Activated naive CD4-positive, alpha-beta T cell treated with anti-CD3 and anti-CD28 coated beads, Interleukin-2, amount 50 U/mL, for 72 hours (primary cell): Measurements from ENCODE around the gene FAF1. TPM values are rescaled to one million over a fixed set of nuclear protein-coding genes. Genes with fewer than 3 reads are reported as not detected.
A peak's percentile ranks its signal among the peaks of the same experiment; 100 is the strongest.

ENCODE experiments used
- ATAC-seq, 2 donors: fragments of 150-1000 bp; cut with Tn5 transposase; 2 replicates each; pipeline ENCODE4 v1.10.0; 2021; ENCODE audit warnings: mild to moderate bottlenecking in 2 of 2, moderate library complexity in 2 of 2
- DNase-seq, 2 donors: peaks; one replicate each; pipeline ENCODE4 v3.0.0; 2021 to 2022; ENCODE audit warnings: low spot score in 2 of 2
- H3K27ac Mint-ChIP-seq, 2 donors: one replicate each; pipeline ENCODE4 v1.8.0; 2022; ENCODE audit warnings: mild to moderate bottlenecking in 2 of 2, mixed read lengths in 2 of 2
- H3K36me3 Mint-ChIP-seq, 2 donors: one replicate each; pipeline ENCODE4 v1.8.0; 2022; ENCODE audit warnings: mixed read lengths in 2 of 2
- H3K9me3 Mint-ChIP-seq, 2 donors: one replicate each; pipeline ENCODE4 v1.8.0; 2022; ENCODE audit warnings: mixed read lengths in 2 of 2
- total RNA-seq, 2 donors: library from RNA; stranded (reverse); gene quantifications; one replicate each; pipeline ENCODE4 v1.2.3, GENCODE V29; 2022

Gene FAF1
- total RNA-seq, 2 donors from 2014 or later: 58.1 to 101 TPM

DNA sequence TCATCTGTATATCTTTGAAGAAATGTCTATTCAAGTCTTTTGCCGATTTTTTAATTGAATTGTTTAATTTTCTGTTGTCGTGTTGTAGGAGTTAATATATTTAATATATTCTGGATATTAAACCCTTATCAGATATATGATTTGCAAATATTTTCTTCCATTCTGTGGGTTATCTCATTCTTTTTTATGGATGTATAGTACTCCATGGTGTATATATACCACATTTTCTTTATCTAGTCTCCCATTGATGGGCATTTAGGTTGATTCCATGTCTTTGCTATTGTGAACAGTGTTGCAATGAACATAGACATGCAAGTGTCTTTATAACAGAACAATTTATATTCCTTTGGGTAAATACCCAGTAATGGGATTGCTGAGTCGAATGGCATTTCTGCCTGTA, 436.5 kb downstream of the FAF1 start:
- ATAC-seq (no peak), DNase-seq (no peak)
- H3K9me3 Mint-ChIP-seq: peaks cover 10 to 14% of the 10 kb centered on the region in 2 donors
- H3K36me3 Mint-ChIP-seq: peaks cover 37 to 38% of the 10 kb centered on the region in 2 donors
- no peak overlapping the region for H3K27ac Mint-ChIP-seq

DNA sequence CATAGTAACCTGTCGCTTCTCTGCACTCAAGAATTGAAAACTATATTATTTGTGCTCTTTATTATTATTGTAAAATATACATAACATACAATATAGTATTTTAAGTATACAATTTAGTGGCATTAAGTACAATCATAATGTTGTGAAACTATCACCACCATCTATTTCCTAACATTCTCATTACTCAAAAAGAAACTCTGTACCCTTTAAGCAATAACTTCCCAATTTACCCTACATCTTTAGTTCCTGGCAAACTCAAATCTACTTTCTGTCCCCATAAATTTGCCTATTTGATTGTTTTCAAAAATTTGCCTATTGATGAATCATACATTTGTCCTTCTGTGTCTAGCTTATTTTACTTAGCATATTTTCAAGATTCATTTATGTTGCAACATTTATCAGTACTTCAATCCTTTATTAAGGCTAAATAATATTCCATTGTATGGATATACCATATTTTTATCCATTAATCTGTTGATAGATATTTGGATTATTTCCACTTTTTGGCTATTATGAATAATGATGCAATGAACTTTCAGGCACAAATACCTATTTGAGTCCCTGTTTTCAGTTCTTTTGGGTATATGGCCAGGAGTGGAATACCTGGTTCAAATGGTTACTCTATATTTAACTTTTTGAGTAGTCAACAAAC, 437.2 kb downstream of the FAF1 start:
- DNase-seq: no peak
- Mint-ChIP-seq H3K36me3 (peaks cover 30 to 33% of the 10 kb centered on the region in 2 donors), H3K9me3 (peaks cover 9 to 14% of the 10 kb centered on the region in 2 donors), H3K27ac (no peak overlapping the region)
- no peak for ATAC-seq

- Mint-ChIP-seq H3K36me3 (peaks cover 20 to 27% of the 10 kb centered on the region in 2 donors), H3K9me3 (peaks cover 6 to 8% of the 10 kb centered on the region in 2 donors), H3K27ac (no peak overlapping the region)
- ATAC-seq (no peak), DNase-seq (no peak)
Observed at GRCh38 chr1:50521703-50522102, 438.4 kb downstream of the FAF1 start.

DNA sequence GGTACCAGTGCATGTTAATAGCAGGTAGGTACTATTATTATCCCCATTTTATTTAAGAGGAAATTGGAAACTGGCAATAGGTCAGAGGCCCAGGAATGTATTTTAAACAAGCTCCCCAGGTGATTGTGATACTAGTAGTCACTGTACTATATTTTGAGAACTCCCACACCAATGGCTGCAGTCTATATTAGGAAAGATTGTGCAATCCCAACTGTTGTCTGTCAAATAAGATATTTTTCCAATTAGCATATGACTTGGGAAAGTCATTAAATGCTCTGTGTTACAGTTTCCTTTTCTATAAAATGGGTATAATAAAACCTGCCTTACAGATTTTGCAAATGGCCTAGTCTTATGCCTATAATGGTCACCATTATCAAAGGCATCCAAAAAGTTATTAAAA, 442.6 kb downstream of the FAF1 start:
- ATAC-seq (no peak), DNase-seq (no peak)
- Mint-ChIP-seq H3K36me3 (peaks cover 4 to 17% of the 10 kb centered on the region in 2 donors), H3K27ac (no peak overlapping the region), H3K9me3 (no peaks in the 10 kb centered on the region)

DNA sequence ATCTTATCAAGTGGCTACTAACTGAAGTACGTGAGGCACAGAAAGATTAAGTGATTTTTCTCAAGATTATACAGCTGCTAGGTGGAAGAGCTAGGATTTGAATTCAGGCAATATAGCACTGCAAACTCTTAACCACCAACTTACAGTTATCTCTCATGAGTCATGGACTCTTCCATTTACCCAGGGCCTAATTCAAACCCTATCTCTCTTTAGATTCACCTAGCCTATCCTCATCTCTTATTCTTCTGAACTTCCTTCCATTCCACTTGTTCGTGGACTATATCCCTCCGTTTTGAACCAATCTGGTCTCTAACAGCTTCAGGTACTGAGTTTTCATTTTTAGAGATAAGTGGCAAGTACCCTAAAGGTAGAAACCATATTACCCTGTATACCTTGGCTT, 444.0 kb downstream of the FAF1 start:
- ATAC-seq (no peak), DNase-seq (no peak)
- Mint-ChIP-seq H3K27ac (no peak overlapping the region), H3K9me3 (peaks cover 0 to 3% of the 10 kb centered on the region in 2 donors), H3K36me3 (peaks cover 16 to 27% of the 10 kb centered on the region in 2 donors)

DNA sequence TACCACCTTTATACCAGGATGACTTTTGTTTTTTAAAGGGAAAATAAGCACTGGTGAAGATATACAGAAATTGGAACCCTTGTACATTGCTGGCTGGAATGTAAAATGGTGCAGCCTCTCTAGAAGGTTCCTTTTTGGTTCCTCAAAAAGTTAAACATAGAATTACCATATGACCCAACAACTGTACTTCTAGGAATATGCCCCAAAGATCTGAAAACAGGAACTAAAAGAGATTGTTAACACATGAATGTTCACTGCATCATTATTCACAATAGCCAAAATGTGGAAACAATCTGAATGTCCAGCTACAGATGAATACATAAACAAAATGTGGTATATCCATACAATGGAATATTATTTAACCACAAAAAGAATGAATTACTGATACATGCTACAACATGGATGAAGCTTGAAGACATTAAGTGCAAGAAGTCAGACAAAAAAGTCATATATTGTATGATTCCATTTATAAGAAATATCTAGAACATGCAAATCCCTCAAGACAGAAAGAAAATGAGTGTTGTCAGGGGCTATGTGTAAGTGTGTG, 452.0 kb downstream of the FAF1 start:
- no peak for ATAC-seq
- Mint-ChIP-seq H3K27ac (no peak overlapping the region), H3K36me3 (peaks cover 54 to 56% of the 10 kb centered on the region in 2 donors), H3K9me3 (peaks cover 18% of the 10 kb centered on the region in 2 donors)
- DNase-seq: no peak

DNA sequence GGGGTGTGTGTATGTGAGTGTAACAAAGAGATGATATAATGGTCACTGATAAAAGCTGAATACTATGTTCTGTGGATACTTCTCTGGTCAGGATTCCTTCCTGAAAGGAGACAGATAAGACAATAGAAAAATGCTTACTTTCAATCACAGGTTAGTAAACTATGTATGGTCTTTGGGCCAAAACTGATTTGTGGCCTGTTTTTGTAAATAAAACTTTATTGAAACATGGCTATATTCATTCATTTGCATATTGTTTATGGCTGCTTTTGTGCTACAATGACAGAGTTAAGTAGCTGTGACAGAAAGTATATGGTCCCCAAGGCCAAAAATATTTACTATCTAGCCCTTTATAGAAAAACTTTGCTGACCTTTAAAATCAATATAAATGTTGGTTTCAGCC, 454.6 kb downstream of the FAF1 start:
- ATAC-seq (no peak), DNase-seq (no peak)
- H3K9me3 Mint-ChIP-seq: peaks cover 15 to 23% of the 10 kb centered on the region in 2 donors
- peaks cover 38 to 40% of the 10 kb centered on the region in 2 donors for H3K36me3 Mint-ChIP-seq
- no peak overlapping the region for H3K27ac Mint-ChIP-seq

- Mint-ChIP-seq H3K27ac (no peak overlapping the region), H3K9me3 (peaks cover 15 to 23% of the 10 kb centered on the region in 2 donors), H3K36me3 (peaks cover 38 to 40% of the 10 kb centered on the region in 2 donors)
- no peak for DNase-seq
- no peak for ATAC-seq
Observed at GRCh38 chr1:50503515-50503914, 456.6 kb downstream of the FAF1 start.

DNA sequence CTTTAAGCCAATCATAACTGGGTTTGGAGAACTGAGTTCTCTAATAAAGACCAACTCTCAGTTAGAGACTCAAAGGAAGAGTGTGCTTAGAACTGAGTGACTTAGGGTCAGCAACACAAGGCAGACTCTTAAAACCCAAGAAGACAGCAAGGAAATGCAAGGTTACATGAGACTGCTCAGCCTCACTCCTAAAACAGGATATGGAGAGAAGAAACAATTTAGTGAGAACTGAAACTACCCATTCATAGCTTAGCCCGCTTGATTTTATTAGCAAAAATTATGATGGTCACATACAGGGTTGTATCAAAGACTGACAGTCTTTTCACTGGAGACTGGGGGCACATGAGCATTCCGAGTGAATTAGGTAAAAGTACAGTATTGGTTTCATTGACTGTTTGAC, 457.9 kb downstream of the FAF1 start:
- ATAC-seq (no peak), DNase-seq (no peak)
- H3K27ac Mint-ChIP-seq: no peak overlapping the region
- peaks cover 11 to 18% of the 10 kb centered on the region in 2 donors for H3K9me3 Mint-ChIP-seq
- peaks cover 40% of the 10 kb centered on the region in 2 donors for H3K36me3 Mint-ChIP-seq

- peaks cover 17 to 26% of the 10 kb centered on the region in 2 donors for H3K36me3 Mint-ChIP-seq
- peaks cover 0 to 6% of the 10 kb centered on the region in 2 donors for H3K9me3 Mint-ChIP-seq
- H3K27ac Mint-ChIP-seq: no peak overlapping the region
Observed at GRCh38 chr1:50497007-50497406, 463.1 kb downstream of the FAF1 start.

GRCh38 chr1:50493710-50494109, 466.4 kb downstream of the FAF1 start:
- H3K9me3 Mint-ChIP-seq: peaks cover 0 to 5% of the 10 kb centered on the region in 2 donors
- ATAC-seq (no peak), DNase-seq (no peak)
- H3K36me3 Mint-ChIP-seq: peaks cover 33 to 50% of the 10 kb centered on the region in 2 donors
- no peak overlapping the region for H3K27ac Mint-ChIP-seq

More at GRCh38 chr1:50497007-50497406, 463.1 kb downstream of the FAF1 start:
- DNase-seq: no peak
- ATAC-seq: no peak

GRCh38 chr1:50492142-50492541, 467.9 kb downstream of the FAF1 start:
- ATAC-seq (no peak), DNase-seq (no peak)
- peaks cover 23 to 37% of the 10 kb centered on the region in 2 donors for H3K36me3 Mint-ChIP-seq
- H3K27ac Mint-ChIP-seq: no peak overlapping the region
- peaks cover 0 to 5% of the 10 kb centered on the region in 2 donors for H3K9me3 Mint-ChIP-seq

DNA sequence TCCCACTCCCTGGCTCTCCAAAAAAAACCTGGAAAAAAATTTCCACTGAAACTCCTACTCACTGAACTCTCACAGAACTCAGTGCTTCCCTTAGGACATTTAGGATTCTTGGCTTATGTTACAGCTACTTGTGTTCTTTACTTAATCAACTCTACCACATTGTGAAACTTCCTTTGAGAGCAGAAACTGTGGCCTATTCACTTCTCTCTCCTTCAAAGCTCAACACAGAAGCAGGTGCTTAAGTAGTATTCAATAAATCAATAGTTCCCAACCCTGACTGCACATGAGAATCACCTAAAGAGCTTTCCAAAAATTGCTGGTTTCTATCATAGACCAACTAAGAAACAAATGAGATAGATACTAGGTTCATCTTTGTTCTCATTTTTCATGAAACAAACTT, 468.9 kb downstream of the FAF1 start:
- Mint-ChIP-seq H3K9me3 (peaks cover 2 to 4% of the 10 kb centered on the region in 2 donors), H3K27ac (peak overlapping the region; percentile 44 to 79), H3K36me3 (peaks cover 23 to 27% of the 10 kb centered on the region in 2 donors)
- DNase-seq (no peak), ATAC-seq (peak in 1 of 2 donors; percentile 62)

- DNase-seq (no peak), ATAC-seq (peak; percentile 33 to 78)
- peaks cover 0 to 4% of the 10 kb centered on the region in 2 donors for H3K9me3 Mint-ChIP-seq
- peaks cover 22 to 25% of the 10 kb centered on the region in 2 donors for H3K36me3 Mint-ChIP-seq
- peak overlapping the region; percentile 44 to 79 for H3K27ac Mint-ChIP-seq
Observed at GRCh38 chr1:50490640-50491039, 469.4 kb downstream of the FAF1 start.

GRCh38 chr1:50488876-50489275, 471.2 kb downstream of the FAF1 start:
- DNase-seq (no peak), ATAC-seq (peak in 1 of 2 donors; percentile 37)
- peaks cover 22 to 25% of the 10 kb centered on the region in 2 donors for H3K36me3 Mint-ChIP-seq
- peaks cover 0 to 4% of the 10 kb centered on the region in 2 donors for H3K9me3 Mint-ChIP-seq
- no peak overlapping the region for H3K27ac Mint-ChIP-seq

DNA sequence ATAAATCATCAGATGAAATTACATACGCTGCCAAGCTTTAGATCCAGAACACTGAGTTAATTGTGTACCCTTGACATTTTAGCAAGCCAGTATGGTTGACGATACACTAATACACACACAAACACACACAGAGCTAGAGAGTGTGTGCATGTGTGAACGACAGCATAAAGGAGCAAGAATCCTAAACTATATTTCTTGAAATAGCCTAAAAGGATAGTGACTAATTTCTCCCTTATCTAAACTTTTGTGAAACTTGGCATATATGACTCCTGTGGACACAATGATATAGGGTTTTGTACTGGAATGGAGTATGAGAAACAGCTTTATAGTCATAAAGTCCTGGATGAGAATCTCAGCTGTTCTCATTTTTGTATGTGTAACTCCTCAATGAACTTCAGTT, 471.7 kb downstream of the FAF1 start:
- Mint-ChIP-seq H3K9me3 (peaks cover 0 to 4% of the 10 kb centered on the region in 2 donors), H3K36me3 (peaks cover 22 to 25% of the 10 kb centered on the region in 2 donors), H3K27ac (no peak overlapping the region)
- ATAC-seq (peak in 1 of 2 donors; percentile 64), DNase-seq (no peak)

- peaks cover 0 to 4% of the 10 kb centered on the region in 2 donors for H3K9me3 Mint-ChIP-seq
Observed at GRCh38 chr1:50487725-50488124, 472.3 kb downstream of the FAF1 start.

More at GRCh38 chr1:50487725-50488124, 472.3 kb downstream of the FAF1 start:
- DNase-seq (no peak), ATAC-seq (no peak)
- Mint-ChIP-seq H3K36me3 (peaks cover 22 to 25% of the 10 kb centered on the region in 2 donors), H3K27ac (no peak overlapping the region)
